ENCODE measurements around the gene FOXO6.
"Not testable (repeated sequence)": the region's sequence is repeated elsewhere in the genome, so short reads cannot be mapped to it uniquely, and the experiment has no call there.

Gene FOXO6

DNA sequence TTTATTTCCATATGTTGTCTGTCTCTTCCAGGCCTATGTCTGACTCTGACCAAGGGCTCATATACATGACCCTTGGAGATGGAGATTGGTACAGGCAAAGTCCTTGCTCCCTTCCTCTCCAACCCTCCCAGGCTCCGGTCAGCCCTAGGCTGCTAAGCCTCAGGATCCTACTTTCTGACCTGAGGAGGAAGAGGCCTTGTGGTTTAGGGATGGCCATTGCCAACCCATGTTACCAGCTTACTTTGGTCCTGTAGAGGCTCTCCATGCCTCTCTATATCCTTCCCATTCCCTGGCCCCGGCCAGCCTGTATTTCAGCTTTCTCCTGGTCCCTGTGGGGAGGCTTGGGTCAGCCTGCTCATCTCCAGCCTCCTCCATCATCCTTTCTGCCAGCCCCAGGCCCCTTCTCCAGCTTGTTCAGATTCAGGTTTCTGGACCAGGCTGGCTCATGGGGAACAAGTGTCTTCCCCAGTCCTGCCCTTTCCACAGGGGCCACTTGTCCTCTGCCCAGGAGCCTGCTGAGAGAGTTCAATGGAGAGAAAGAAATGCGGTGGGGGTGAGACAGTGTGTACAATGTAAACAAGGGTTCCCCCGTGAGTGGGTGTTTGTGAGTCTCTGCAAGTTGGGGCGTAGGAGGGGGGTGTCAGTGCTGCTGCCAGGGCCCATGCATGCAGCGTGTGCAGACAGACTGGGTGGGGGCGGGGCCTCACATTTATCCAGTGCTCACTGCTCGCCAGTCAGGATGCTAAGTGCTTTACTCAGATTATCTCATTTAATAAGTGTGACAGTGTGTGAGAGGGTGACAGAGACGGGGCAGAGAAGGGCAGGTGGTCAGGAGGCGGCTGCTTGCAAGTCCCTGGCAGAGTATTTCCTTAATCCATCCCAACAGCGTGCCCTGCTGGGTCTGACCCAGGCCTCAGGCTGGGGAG is 31.3 kb upstream of the FOXO6 start:
- DNase-seq, result no peak

DNA sequence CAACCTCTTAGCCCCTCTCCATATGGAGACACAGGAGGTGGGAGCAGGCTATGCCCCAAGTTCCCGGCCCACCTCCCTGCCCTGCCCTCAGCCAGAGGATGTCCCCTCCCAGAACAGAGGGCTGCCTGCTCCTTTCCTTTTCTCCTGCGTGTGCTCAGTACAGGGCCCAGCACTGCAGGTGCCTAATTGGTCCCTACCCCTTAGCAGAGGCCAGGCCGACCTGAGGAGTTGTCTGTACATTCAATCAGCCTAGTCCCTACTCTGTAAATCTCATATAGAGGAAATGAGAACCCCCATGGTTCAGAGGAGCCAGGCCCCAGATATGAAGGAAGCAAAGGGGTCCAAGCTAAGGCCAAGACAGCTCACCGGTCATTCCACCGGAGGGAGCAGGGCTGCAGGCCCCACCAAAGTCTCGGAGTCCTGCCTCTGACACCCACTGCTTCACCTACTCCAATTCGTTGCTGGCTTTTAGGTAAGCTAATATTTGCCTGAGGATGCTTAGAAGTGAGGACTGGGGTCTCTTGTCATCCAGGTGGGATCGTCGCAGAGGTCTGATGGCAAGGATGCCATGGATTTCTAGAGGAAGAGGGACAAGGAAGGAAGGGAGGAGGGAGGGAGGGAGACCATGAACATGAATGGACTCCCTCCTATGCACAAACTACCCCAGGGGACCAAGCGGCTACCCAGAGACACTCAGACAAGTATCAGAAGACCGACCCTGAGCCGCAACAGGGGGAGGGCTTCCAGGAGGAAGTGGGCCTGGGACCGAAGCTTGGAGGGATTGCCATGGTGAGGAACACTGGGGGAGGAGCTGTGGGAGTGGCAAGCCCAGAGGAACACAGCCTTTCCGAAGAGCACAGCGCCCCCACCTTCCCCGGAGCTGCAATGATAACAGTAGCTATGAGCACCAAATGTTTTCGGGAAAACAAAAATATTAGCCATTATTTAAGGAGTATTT is 30.4 kb upstream of the FOXO6 start:
- no peak for DNase-seq

DNA sequence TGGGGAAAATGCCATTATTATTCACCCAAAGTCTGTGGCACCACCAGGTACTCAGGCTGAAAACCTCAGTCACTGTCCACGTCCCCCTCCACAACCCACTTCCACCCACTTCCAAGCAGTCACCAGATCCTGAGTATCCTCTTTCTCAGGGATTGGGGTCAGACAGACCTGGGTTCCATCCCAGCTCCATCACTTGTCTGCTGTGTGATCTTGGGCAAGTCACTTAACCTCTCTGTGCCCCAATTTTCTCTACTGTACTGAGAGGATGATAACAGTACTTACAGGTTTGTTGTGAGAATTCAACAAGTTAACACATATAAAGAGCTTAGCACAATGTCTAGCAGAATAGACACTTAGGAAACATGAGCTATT is 29.7 kb upstream of the FOXO6 start:
- no peak for DNase-seq

DNA sequence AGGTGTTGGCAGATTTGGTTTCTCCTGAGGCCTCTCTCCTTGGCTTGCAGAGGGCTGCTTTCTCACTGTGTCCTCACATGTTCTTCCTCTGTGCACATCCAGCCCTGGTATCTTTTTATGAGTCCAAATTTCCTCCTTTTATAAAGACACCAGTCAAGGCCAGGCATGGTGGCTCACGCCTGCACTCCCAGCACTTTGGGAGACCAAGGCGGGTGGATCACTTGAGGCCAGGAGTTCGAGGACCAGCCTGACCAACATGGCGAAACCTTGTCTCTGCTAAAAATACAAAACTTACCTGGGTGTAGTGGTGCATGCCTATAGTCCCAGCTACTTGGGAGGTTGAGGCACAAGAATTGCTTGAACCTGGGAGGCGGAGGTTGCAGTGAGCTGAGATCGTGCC is 29.1 kb upstream of the FOXO6 start:
- DNase-seq, result not testable (repeated sequence)

DNA sequence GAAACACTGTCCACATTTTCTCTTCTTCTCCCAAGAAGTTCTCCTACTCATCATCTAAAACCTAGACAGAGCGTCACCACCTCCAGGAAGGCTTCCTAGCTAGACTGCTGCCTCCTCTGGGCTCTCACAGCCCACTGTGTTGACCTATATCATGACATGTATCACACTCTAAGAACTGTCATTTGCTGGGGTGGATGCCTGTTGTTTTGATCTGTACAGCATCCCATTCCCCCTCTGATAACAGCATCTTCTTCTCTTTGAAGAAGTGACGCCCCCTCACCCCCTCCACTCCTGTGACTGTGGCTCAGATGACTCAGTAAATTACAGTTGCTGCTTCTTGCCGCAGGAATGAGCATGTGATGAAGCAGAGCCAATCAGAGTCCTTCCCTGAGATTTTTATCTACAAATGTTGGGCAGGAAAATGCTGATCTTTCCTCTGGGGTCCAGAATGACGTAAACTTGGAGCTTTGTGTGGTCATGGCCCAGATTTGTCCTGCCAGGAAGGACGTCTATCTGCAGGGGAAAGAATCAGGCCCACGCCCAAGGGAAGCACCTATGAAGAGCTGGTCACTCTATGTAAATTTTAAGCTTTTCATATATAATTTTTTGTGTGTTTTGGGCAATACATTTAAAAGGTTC is 28.0 kb upstream of the FOXO6 start:
- no peak for DNase-seq

DNA sequence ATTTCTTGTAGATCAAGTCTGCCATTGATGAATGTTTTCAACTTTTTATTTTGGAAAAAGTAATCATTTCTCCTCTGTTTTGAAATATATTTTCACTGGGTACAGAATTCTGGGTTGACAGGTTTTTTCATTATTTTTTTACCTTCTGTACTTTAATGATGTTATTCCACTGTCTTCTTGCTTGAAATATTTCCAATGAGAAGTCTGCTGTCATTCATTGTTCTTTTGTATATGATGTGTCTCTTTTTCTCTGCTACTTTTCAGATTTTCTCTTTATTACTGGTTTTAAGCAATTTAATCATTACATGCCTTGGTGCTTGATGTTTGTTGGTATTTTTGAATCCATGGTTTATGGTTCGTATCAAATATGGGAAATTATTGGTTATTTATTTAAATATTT is 22.4 kb upstream of the FOXO6 start:
- no peak for DNase-seq

DNA sequence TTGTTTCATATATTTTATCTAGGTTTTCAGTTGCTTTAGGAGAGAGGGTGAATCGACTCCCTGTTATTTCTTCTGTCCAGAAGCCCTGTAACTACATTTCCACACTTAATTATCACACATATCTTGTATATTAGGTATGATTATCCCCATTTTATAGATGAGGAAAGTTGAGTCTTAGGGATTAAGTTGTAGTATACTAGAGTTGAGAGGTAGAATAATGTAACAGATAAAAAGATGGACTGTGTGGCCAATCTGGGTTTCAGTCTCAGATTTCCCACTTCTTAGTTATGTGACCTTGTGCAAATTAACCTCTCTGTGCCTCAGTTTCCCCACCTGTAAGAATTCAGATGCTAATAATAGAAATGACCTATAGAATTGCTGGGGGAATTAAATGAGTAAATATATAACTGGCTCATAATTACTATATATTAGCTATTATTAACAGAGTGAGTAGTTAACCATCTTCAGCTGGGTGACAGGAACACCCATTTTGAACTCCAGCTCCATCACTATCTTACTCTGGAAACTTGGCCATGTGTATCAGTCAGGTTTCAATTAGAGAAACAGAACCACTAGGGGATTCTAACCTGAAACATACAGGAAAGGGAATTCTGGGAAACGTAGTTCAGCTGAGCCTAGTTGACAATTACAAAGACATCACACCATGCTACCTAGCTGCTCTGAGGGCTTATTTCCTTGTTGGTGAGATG is 20.4 kb upstream of the FOXO6 start:
- no peak for DNase-seq

DNA sequence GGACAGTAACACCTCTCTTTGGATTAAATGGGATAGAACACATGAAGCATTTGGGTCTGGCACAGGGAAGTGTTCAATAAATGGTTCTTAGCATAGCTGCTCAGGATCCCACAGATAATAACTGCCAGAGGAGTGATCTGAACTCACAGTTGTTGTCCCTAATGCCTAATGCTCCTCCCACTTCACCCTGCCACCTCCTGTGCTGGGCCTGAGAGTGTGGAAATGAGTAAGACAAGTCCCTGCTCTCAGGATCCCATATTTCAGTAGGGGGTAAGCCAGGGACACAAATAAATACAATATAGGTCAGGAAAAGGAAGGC is 19.9 kb upstream of the FOXO6 start:
- DNase-seq, result no peak

DNA sequence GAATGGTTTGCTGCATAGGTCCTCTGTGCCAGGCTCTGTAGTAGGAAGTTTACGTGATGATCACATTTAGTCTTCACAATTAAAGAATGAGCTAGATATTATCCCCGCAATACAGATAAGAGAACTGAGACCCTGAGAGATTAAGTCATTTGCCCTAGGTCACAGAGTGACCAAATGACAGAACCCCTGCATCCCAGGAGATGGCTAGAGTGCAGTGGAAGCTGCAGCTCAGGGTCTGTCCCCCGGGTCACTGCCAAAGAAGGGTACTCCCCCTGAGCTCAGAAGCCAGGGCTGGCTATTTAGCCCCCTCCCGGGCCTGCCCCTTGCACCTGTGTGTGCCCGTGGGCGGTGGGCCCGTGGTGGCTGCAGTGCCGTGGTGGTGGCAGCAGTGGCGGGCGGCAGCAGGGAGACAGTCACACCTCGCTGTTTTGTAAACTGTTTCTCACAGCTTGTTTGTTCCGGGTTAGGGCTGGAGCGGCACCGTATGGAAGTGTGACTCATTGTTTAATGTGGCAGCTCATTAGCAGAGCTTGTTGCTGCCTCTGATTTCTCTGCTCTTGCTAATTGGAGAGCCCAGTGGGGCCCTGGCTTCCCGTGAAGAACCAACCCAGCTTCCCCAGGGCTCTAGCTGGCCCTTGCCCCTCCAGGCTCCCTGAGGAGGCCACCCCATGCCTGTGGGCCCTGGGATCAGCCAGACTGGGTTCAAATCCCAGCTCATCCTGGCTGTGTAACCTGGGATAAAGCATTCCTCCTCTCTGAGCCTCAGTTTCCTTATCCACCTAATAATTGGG is 19.3 kb upstream of the FOXO6 start:
- DNase-seq, result no peak

DNA sequence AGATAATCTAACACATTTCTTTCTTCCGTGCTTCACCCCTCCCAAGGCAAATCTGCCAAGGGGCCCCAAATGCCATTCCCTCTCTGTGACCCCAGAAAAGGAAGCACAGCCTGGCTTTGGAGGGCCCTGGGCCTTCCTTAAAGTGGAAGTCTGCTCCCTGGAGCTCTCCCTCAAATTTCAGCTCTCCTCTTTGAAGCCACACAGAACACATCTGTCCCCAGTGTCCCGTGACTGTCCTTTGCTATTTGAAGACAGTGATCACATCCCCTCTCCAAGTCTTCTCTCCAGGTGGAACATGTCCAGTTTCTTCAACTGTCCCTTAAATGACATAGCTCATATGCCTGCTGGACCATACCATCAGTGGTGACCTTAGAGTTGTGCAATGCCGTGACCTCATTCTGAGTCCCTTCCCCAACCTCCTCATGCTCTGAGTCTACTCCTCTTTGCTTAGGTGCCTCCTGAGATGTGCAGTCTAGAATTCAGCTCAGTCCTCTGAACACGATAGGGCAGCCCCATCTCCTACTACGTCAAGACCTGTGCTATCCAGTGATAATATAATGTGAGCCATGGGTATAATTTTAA is 18.4 kb upstream of the FOXO6 start:
- no peak for DNase-seq

DNA sequence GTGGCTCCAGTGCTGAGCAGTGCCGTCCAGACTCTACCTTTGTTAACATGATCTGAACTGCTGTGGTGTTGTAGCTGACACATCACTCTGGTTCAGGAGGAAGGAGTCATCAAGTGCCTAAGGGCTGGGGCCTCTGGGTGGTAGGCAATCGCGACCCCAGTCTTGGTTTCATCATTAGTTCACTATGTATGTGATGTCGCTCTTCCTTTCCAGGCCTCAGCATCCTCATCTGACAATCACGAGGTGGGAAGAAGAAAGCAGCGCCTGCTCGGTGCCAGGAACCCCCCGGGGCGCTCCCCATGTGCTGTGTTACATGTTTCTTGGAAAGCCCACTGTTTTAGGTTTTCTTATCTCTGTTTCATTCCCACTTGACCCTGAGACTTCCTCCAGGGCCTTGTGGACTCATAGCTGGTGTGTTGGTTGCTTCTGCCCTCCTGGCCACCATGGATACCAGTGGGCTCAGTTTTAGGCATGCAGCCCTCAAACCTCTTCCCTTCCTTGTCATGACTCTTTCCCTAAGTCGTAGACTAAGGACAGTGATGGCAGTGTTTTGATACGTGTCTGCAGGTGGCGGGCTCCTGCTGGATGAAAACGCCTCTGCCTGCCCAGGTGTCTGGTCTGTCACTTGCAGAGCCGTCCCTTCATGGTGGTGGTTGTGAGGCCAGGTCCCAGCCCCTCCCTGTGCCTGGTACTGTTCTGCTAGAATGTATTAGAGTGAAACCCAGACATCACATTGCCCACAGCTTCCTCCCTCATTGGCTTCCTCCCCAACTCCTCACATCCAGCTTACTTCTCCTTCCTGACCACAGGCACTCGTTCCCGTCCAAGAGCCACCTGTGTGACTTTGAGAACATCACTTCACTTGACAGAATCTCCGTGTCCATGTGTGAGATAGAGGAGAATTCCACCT is 17.2 kb upstream of the FOXO6 start:
- DNase-seq, result no peak

DNA sequence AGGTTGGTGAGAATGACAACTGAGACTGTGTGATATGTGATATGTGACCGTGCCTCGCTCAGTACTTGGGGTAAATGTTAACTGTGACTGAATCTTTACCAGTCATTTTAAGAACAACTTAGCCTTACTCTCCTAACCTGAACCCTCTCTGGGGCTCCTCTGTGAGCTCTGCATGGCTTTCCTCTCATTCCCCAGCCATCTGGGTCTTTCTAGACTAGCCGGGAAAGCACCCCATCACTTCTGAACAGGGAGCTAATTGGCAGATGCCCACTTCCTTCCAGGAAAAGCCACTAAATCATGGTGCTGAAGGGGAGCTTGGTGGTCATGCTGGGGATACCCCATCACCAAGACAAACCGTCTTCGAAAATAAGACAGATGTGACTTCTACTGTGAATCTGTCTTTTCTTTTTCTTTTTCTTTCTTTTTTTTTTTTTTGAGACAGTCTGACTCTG is 16.5 kb upstream of the FOXO6 start:
- DNase-seq, result no peak

DNA sequence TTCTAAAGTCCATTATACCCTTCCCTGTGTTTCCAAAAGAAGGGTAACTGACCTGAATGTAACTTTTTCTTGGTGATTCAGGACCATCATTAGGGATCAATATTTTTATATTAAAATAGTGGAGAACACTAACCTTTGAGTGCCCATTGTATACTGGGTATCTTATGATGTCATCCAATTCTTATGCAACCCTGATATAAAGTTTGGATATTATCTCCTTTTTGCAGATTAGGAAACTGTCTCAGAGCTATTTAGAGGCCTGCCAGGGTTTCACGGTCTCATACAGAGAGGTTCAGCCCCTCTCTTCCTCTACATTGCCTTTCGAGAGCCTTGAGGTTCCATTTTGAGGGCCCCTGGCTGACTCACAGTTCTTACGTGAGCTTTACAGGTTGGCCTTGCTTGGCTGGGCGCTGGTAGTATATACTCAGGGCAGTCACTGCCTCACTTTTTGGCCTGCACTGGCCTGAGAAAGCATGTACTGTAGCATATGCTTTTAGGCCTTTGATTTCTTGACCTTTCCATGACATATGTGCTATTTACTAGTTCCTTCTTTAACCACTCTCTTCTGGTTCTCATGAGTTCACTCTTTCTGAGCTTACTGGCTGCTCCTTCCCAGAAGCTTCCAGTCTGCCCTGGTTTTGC is 15.7 kb upstream of the FOXO6 start:
- no peak for DNase-seq

DNA sequence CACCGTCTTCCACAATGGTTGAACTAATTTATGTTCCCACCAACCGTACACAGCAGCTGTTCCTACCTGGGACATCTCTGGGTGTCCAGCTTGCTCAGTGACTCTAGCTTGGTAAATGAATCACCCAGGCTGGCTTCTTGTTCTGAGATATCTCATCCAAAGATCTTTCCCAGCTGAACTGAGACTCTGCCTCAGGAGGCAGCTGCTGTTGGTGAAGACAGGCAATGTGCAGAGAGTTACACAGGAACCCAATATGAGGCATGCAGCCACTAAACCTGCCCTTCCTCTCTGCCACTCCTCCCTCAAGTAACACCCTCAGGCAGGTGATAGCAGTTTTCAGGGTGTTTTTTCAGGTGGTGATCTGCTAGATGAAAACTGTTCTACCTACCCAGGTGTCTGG is 14.0 kb upstream of the FOXO6 start:
- no peak for DNase-seq

DNA sequence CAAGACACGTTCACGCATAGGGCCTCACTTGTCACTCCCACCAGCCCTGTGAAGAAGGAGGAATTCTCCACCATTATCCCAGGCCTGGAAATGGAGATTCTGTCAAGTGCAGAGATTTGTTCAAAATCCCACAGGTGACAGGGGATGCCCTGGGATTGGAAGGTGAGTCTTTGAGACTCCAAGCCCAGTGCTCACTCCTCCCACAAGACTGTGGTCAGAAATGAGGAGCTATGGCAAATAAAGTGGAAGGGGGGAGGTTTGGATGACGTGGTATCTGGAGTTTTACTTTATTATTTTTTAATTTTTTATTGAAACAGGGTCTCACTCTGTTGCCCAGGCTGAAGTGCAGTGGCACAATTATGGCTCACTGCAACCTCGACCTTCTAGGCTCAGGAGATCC is 12.8 kb upstream of the FOXO6 start:
- no peak for DNase-seq

DNA sequence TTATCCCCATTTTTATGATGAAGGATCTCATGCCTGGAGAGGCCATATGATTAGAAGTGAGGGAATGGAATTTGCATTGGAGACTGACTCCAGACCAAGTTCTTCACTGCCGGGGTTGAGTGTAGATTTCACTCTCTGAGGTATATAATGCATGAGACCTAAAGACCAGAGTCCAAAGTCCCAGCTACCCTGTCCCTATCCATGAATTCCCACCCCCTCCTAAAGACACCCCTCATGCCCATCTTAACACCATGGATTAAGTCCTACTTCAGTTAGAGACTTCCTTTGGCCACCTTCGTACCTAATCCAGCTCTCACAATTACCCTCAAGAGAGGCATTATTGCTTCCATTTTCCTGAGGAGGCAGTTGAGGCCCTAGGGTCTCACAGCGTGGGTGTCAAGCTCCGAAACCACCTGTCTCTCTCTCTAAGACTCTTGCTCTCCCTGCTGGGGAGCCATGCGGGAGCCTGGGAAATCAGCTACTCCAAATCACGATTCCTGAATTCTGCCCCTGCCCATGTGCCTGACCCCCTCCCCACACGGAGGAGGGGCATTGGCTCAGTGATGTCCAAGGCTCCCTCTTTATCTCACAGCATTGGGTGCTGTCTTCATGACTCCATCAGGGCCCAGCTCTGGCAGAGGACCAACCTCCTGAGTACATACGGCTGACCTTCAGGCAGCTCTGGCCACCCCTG is 11.7 kb upstream of the FOXO6 start:
- DNase-seq, result no peak

DNA sequence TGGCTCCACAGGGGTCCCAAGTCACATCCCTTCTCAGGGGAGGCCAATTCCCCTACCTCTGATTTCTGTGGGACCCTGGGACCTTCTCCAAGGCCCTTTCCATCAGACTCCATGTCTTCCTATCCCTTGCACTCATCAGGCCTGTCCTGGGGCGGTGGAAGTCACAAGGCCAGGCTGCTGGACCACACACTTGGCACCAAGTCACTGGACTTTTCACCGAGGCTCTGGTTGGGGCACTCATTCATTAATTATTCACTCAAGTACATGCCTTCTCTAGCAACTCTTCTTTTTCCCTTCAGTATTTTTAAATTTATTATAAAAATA is 11.2 kb upstream of the FOXO6 start:
- DNase-seq, result no peak

DNA sequence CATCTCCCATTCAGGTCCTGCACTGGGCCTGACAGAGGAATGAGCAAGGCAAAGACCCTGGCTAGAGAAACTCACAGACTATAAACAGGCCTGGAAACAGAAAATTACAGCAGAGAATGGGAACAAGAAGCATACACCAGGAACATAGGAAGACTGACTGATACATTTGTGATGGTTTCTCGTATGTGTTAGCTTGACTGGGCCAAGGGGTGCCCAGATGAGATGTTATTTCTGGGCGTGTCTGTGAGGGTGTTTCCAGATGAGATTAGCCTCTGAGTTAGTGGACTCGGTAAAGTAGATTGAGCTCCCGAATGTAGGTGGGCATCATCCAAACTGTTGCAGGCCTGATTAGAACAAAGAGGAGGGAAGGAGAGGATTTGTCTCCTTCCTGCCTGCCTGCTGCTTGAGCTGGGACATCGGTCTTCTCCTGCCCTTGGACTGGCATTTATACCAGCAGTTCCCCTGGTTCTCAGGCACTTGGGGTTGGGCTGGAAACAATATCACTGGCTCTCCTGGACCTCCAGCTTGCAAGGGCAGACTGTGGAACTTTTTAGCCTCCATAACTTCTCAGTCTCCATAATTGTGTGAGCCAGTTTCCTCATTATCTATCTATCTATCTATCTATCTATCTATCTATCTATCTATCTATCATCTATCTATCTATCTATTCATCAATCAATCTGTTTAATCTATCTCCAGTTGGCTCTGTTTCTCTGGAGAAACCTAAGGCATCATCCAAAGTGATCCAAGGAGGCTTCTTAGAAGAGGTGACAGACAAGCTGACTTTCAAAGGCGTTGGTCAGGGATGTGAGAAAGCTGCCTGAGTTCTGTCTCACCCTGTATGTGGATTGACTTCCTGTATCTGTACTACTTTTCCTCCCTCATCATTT is 9.7 kb upstream of the FOXO6 start:
- DNase-seq, result no peak

Data from CD4-positive, alpha-beta T cell treated with Interleukin-10 for 1 hour (primary cell).